Activated T-cell treated with anti-CD3 and anti-CD28 coated beads, Interleukin-2, amount 50 U/mL, for 24 hours (primary cell): ENCODE results near the gene OR2M4.
A peak's percentile ranks its signal among the peaks of the same experiment; 100 is the strongest.
"Not testable (repeated sequence)": the region's sequence is repeated elsewhere in the genome, so short reads cannot be mapped to it uniquely, and the experiment has no call there.

ENCODE experiments used
- DNase-seq: peaks from one replicate; pipeline ENCODE4 v3.0.0-alpha.2; 2020
- H3K27ac Mint-ChIP-seq: 2 replicates; pipeline ENCODE4 v1.8.0; 2020; ENCODE audit warnings: mild to moderate bottlenecking, mixed read lengths
- H3K27me3 Mint-ChIP-seq: 2 replicates; pipeline ENCODE4 v1.8.0; 2020; ENCODE audit warnings: mixed read lengths
- H3K36me3 Mint-ChIP-seq: 2 replicates; pipeline ENCODE4 v1.8.0; 2020; ENCODE audit warnings: low read depth, mixed read lengths
- H3K4me1 Mint-ChIP-seq: 2 replicates; pipeline ENCODE4 v1.8.0; 2020; ENCODE audit warnings: low read depth, mixed read lengths
- H3K4me3 Mint-ChIP-seq: 2 replicates; pipeline ENCODE4 v1.8.0; 2020; ENCODE audit warnings: mild to moderate bottlenecking, moderate library complexity, mixed read lengths
- H3K9me3 Mint-ChIP-seq: 2 replicates; pipeline ENCODE4 v1.8.0; 2020; ENCODE audit warnings: mixed read lengths

Gene OR2M4

GRCh38 chr1:248231117-248231516, at the start of gene OR2M4:
TSS of gene OR2M4 (plus strand) at chr1:248231417. CDS start at chr1:248238929, 7,512 bp downstream.
- Mint-ChIP-seq H3K4me1 (no peaks in the 10 kb centered on the region), H3K27me3 (no peaks in the 10 kb centered on the region), H3K9me3 (peaks cover 2% of the 10 kb centered on the region), H3K4me3 (no peak within 1 kb of the TSS), H3K36me3 (no peaks in the 10 kb centered on the region), H3K27ac (no peak within 1 kb of the TSS)
- no peak for DNase-seq

GRCh38 chr1:248183996-248184395, 47.2 kb upstream of the OR2M4 start:
- Mint-ChIP-seq H3K27ac (no peak overlapping the region), H3K36me3 (no peaks in the 10 kb centered on the region), H3K27me3 (peaks cover 6% of the 10 kb centered on the region), H3K9me3 (no peaks in the 10 kb centered on the region), H3K4me1 (no peaks in the 10 kb centered on the region), H3K4me3 (no peak overlapping the region)
- DNase-seq, result no peak

GRCh38 chr1:248187363-248187762, 43.9 kb upstream of the OR2M4 start:
- Mint-ChIP-seq H3K4me1 (no peaks in the 10 kb centered on the region), H3K4me3 (no peak overlapping the region), H3K36me3 (no peaks in the 10 kb centered on the region), H3K9me3 (peaks cover 3% of the 10 kb centered on the region), H3K27me3 (peaks cover 6% of the 10 kb centered on the region), H3K27ac (no peak overlapping the region)
- DNase-seq, result no peak

- Mint-ChIP-seq H3K4me1 (no peaks in the 10 kb centered on the region), H3K27me3 (peaks cover 6% of the 10 kb centered on the region), H3K9me3 (peaks cover 11% of the 10 kb centered on the region), H3K4me3 (no peak overlapping the region), H3K36me3 (no peaks in the 10 kb centered on the region), H3K27ac (no peak overlapping the region)
- no peak for DNase-seq
Measured at GRCh38 chr1:248189026-248189425, 42.2 kb upstream of the OR2M4 start.

GRCh38 chr1:248194117-248194516, 37.1 kb upstream of the OR2M4 start:
- peaks cover 17% of the 10 kb centered on the region for H3K9me3 Mint-ChIP-seq
- no peaks in the 10 kb centered on the region for H3K36me3 Mint-ChIP-seq
- H3K4me3 Mint-ChIP-seq, result no peak overlapping the region
- DNase-seq, result no peak
- H3K27me3 Mint-ChIP-seq, result no peaks in the 10 kb centered on the region
- no peak overlapping the region for H3K27ac Mint-ChIP-seq
- H3K4me1 Mint-ChIP-seq, result no peaks in the 10 kb centered on the region

- Mint-ChIP-seq H3K27ac (no peak within 1 kb of the TSS), H3K4me3 (no peak within 1 kb of the TSS), H3K9me3 (peaks cover 14% of the 10 kb centered on the region), H3K27me3 (no peaks in the 10 kb centered on the region), H3K4me1 (no peaks in the 10 kb centered on the region), H3K36me3 (no peaks in the 10 kb centered on the region)
- no peak for DNase-seq
Measured at GRCh38 chr1:248196965-248197364, 34.3 kb upstream of the OR2M4 start, which contains the start of gene OR2M3. TSS of gene OR2M3 (plus strand) at chr1:248197265. CDS start at chr1:248203068, 5,803 bp downstream.

- no peaks in the 10 kb centered on the region for H3K36me3 Mint-ChIP-seq
- H3K4me1 Mint-ChIP-seq, result no peaks in the 10 kb centered on the region
- no peak overlapping the region for H3K4me3 Mint-ChIP-seq
- H3K27ac Mint-ChIP-seq, result no peak overlapping the region
- peaks cover 3% of the 10 kb centered on the region for H3K9me3 Mint-ChIP-seq
- H3K27me3 Mint-ChIP-seq, result no peaks in the 10 kb centered on the region
- DNase-seq, result no peak
Measured at GRCh38 chr1:248215880-248216279, 15.3 kb upstream of the OR2M4 start.

- H3K27ac Mint-ChIP-seq, result no peak overlapping the region
- H3K27me3 Mint-ChIP-seq, result no peaks in the 10 kb centered on the region
Measured at GRCh38 chr1:248225537-248225936, 5.7 kb upstream of the OR2M4 start.

GRCh38 chr1:248229360-248229908, 1.8 kb upstream of the OR2M4 start:
- H3K9me3 Mint-ChIP-seq, result peaks cover 4% of the 10 kb centered on the region
- no peaks in the 10 kb centered on the region for H3K27me3 Mint-ChIP-seq
- H3K4me1 Mint-ChIP-seq, result no peaks in the 10 kb centered on the region
- no peaks in the 10 kb centered on the region for H3K36me3 Mint-ChIP-seq
- H3K4me3 Mint-ChIP-seq, result no peak overlapping the region
- DNase-seq, result no peak
- no peak overlapping the region for H3K27ac Mint-ChIP-seq

More at GRCh38 chr1:248225537-248225936, 5.7 kb upstream of the OR2M4 start:
- no peak overlapping the region for H3K4me3 Mint-ChIP-seq
- no peak for DNase-seq
- peaks cover 4% of the 10 kb centered on the region for H3K9me3 Mint-ChIP-seq
- H3K36me3 Mint-ChIP-seq, result no peaks in the 10 kb centered on the region
- H3K4me1 Mint-ChIP-seq, result no peaks in the 10 kb centered on the region

GRCh38 chr1:248239478-248239877, 8.3 kb downstream of the OR2M4 start:
- Mint-ChIP-seq H3K4me1 (peaks cover 2% of the 10 kb centered on the region), H3K27me3 (peaks cover 15% of the 10 kb centered on the region), H3K9me3 (no peaks in the 10 kb centered on the region), H3K4me3 (no peak overlapping the region), H3K36me3 (no peaks in the 10 kb centered on the region), H3K27ac (no peak overlapping the region)
- DNase-seq, result no peak

GRCh38 chr1:248243204-248243603, 12.0 kb downstream of the OR2M4 start:
- H3K4me1 Mint-ChIP-seq, result peaks cover 2% of the 10 kb centered on the region
- peak; percentile 34 for DNase-seq
- H3K4me3 Mint-ChIP-seq, result no peak overlapping the region
- H3K27me3 Mint-ChIP-seq, result peaks cover 17% of the 10 kb centered on the region
- no peak overlapping the region for H3K27ac Mint-ChIP-seq
- H3K36me3 Mint-ChIP-seq, result no peaks in the 10 kb centered on the region
- no peaks in the 10 kb centered on the region for H3K9me3 Mint-ChIP-seq

GRCh38 chr1:248259309-248259708, 28.1 kb downstream of the OR2M4 start:
- not testable (repeated sequence) for H3K4me1 Mint-ChIP-seq, H3K27ac Mint-ChIP-seq, H3K4me3 Mint-ChIP-seq, H3K36me3 Mint-ChIP-seq, H3K27me3 Mint-ChIP-seq, DNase-seq
- H3K9me3 Mint-ChIP-seq, result peaks cover 13% of the 10 kb centered on the region

- peaks cover 5% of the 10 kb centered on the region for H3K9me3 Mint-ChIP-seq
- no peaks in the 10 kb centered on the region for H3K4me1 Mint-ChIP-seq
- peaks cover 3% of the 10 kb centered on the region for H3K27me3 Mint-ChIP-seq
- no peak overlapping the region for H3K27ac Mint-ChIP-seq
- DNase-seq, result no peak
- H3K36me3 Mint-ChIP-seq, result no peaks in the 10 kb centered on the region
- H3K4me3 Mint-ChIP-seq, result no peak overlapping the region
Measured at GRCh38 chr1:248268178-248268577, 37.0 kb downstream of the OR2M4 start.

- H3K36me3 Mint-ChIP-seq, H3K4me3 Mint-ChIP-seq, DNase-seq, H3K27me3 Mint-ChIP-seq, H3K9me3 Mint-ChIP-seq, H3K4me1 Mint-ChIP-seq, H3K27ac Mint-ChIP-seq: not testable (repeated sequence)
Measured at GRCh38 chr1:248273225-248273624, 42.0 kb downstream of the OR2M4 start.

- DNase-seq, result no peak
- no peaks in the 10 kb centered on the region for H3K27me3 Mint-ChIP-seq
- no peak within 1 kb of the TSS for H3K27ac Mint-ChIP-seq
- H3K9me3 Mint-ChIP-seq, result peaks cover 4% of the 10 kb centered on the region
- H3K4me3 Mint-ChIP-seq, result no peak within 1 kb of the TSS
- H3K4me1 Mint-ChIP-seq, result no peaks in the 10 kb centered on the region
- H3K36me3 Mint-ChIP-seq, result no peaks in the 10 kb centered on the region
Measured at GRCh38 chr1:248277876-248278275, 46.7 kb downstream of the OR2M4 start, which contains the start of gene OR2T33. TSS of gene OR2T33 (minus strand) at chr1:248277976. CDS start at chr1:248273814, 4,162 bp downstream.

GRCh38 chr1:248288391-248288790, 57.2 kb downstream of the OR2M4 start:
- Mint-ChIP-seq H3K4me3 (no peak overlapping the region), H3K9me3 (no peaks in the 10 kb centered on the region), H3K36me3 (no peaks in the 10 kb centered on the region), H3K4me1 (no peaks in the 10 kb centered on the region), H3K27me3 (peaks cover 3% of the 10 kb centered on the region), H3K27ac (no peak overlapping the region)
- no peak for DNase-seq
